Measurements from ENCODE around the gene SETD2.
"Not testable (repeated sequence)": the region's sequence is repeated elsewhere in the genome, so short reads cannot be mapped to it uniquely, and the experiment has no call there.

SETD2 gene

GRCh38 chr3:47149339-47149933 is 14.5 kb downstream of the SETD2 start:
- TF ChIP-seq SUZ12 (IDR thresholded peaks at IDR 0.05; ENCODE audit: extremely low read depth, insufficient read depth, insufficient read length), result no peak
- TF ChIP-seq YY1 (IDR thresholded peaks at IDR 0.05; ENCODE audit: insufficient read depth, insufficient read length), result no peak
- no peak for TF ChIP-seq ZNF274 (IDR thresholded peaks at IDR 0.05; ENCODE audit: low read depth, low read length)
- no peak for DNase-seq (ENCODE audit: low read depth, low spot score)
- Histone ChIP-seq H3K4me3 (ENCODE audit: insufficient read length, low read depth) (no peak overlapping the region), H3K36me3 (ENCODE audit: insufficient read depth, insufficient read length, low read length) (no peaks in the 10 kb centered on the region), H3K9me3 (ENCODE audit: insufficient read depth, low read length) (no peaks in the 10 kb centered on the region), H3K27me3 (ENCODE audit: insufficient read depth, insufficient read length) (no peaks in the 10 kb centered on the region), H3K4me1 (ENCODE audit: insufficient read depth, insufficient read length) (no peaks in the 10 kb centered on the region), H3K9ac (ENCODE audit: insufficient read length, low read depth) (no peak overlapping the region)

GRCh38 chr3:47145272-47145671 is 18.6 kb downstream of the SETD2 start:
- Histone ChIP-seq H3K27me3 (ENCODE audit: insufficient read depth, insufficient read length) (no peaks in the 10 kb centered on the region), H3K36me3 (ENCODE audit: insufficient read depth, insufficient read length, low read length) (peaks cover 3% of the 10 kb centered on the region), H3K9me3 (ENCODE audit: insufficient read depth, low read length) (no peaks in the 10 kb centered on the region), H3K4me1 (ENCODE audit: insufficient read depth, insufficient read length) (peaks cover 2% of the 10 kb centered on the region), H3K9ac (ENCODE audit: insufficient read length, low read depth) (no peak overlapping the region), H3K4me3 (ENCODE audit: insufficient read length, low read depth) (no peak overlapping the region)
- TF ChIP-seq SUZ12 (IDR thresholded peaks at IDR 0.05; ENCODE audit: extremely low read depth, insufficient read depth, insufficient read length), result no peak
- TF ChIP-seq YY1 (IDR thresholded peaks at IDR 0.05; ENCODE audit: insufficient read depth, insufficient read length), result no peak
- TF ChIP-seq ZNF274 (IDR thresholded peaks at IDR 0.05; ENCODE audit: low read depth, low read length), result no peak
- DNase-seq (ENCODE audit: low read depth, low spot score), result no peak

- DNase-seq (ENCODE audit: low read depth, low spot score), result no peak
- H3K27me3 ChIP-seq (ENCODE audit: insufficient read depth, insufficient read length), result no peaks in the 10 kb centered on the region
- H3K9me3 ChIP-seq (ENCODE audit: insufficient read depth, low read length), result no peaks in the 10 kb centered on the region
- H3K4me3 ChIP-seq (ENCODE audit: insufficient read length, low read depth), result no peak overlapping the region
- no peak for TF ChIP-seq YY1 (IDR thresholded peaks at IDR 0.05; ENCODE audit: insufficient read depth, insufficient read length)
- no peak for TF ChIP-seq SUZ12 (IDR thresholded peaks at IDR 0.05; ENCODE audit: extremely low read depth, insufficient read depth, insufficient read length)
- no peak for TF ChIP-seq ZNF274 (IDR thresholded peaks at IDR 0.05; ENCODE audit: low read depth, low read length)
- peaks cover 2% of the 10 kb centered on the region for H3K4me1 ChIP-seq (ENCODE audit: insufficient read depth, insufficient read length)
- H3K9ac ChIP-seq (ENCODE audit: insufficient read length, low read depth), result no peak overlapping the region
- peaks cover 3% of the 10 kb centered on the region for H3K36me3 ChIP-seq (ENCODE audit: insufficient read depth, insufficient read length, low read length)
Measured at GRCh38 chr3:47143068-47143467, 20.8 kb downstream of the SETD2 start.

- H3K9ac ChIP-seq (ENCODE audit: insufficient read length, low read depth); H3K27me3 ChIP-seq (ENCODE audit: insufficient read depth, insufficient read length); H3K4me3 ChIP-seq (ENCODE audit: insufficient read length, low read depth); H3K4me1 ChIP-seq (ENCODE audit: insufficient read depth, insufficient read length); H3K36me3 ChIP-seq (ENCODE audit: insufficient read depth, insufficient read length, low read length); DNase-seq (ENCODE audit: low read depth, low spot score); H3K9me3 ChIP-seq (ENCODE audit: insufficient read depth, low read length): not testable (repeated sequence)
Measured at GRCh38 chr3:47142536-47142935, 21.4 kb downstream of the SETD2 start.

GRCh38 chr3:47140973-47141461 is 22.9 kb downstream of the SETD2 start:
- H3K9me3 ChIP-seq (ENCODE audit: insufficient read depth, low read length); DNase-seq (ENCODE audit: low read depth, low spot score); H3K27me3 ChIP-seq (ENCODE audit: insufficient read depth, insufficient read length); H3K36me3 ChIP-seq (ENCODE audit: insufficient read depth, insufficient read length, low read length); H3K4me1 ChIP-seq (ENCODE audit: insufficient read depth, insufficient read length); H3K4me3 ChIP-seq (ENCODE audit: insufficient read length, low read depth); H3K9ac ChIP-seq (ENCODE audit: insufficient read length, low read depth): not testable (repeated sequence)

- not testable (repeated sequence) for H3K27me3 ChIP-seq (ENCODE audit: insufficient read depth, insufficient read length); H3K4me3 ChIP-seq (ENCODE audit: insufficient read length, low read depth); H3K9ac ChIP-seq (ENCODE audit: insufficient read length, low read depth); H3K36me3 ChIP-seq (ENCODE audit: insufficient read depth, insufficient read length, low read length); DNase-seq (ENCODE audit: low read depth, low spot score); H3K9me3 ChIP-seq (ENCODE audit: insufficient read depth, low read length); H3K4me1 ChIP-seq (ENCODE audit: insufficient read depth, insufficient read length)
Measured at GRCh38 chr3:47140553-47140952, 23.4 kb downstream of the SETD2 start.

- TF ChIP-seq SUZ12 (IDR thresholded peaks at IDR 0.05; ENCODE audit: extremely low read depth, insufficient read depth, insufficient read length) (no peak), YY1 (IDR thresholded peaks at IDR 0.05; ENCODE audit: insufficient read depth, insufficient read length) (no peak), ZNF274 (IDR thresholded peaks at IDR 0.05; ENCODE audit: low read depth, low read length) (no peak)
- H3K9me3 ChIP-seq (ENCODE audit: insufficient read depth, low read length), result no peaks in the 10 kb centered on the region
- H3K36me3 ChIP-seq (ENCODE audit: insufficient read depth, insufficient read length, low read length), result no peaks in the 10 kb centered on the region
- no peak overlapping the region for H3K9ac ChIP-seq (ENCODE audit: insufficient read length, low read depth)
- no peak overlapping the region for H3K4me3 ChIP-seq (ENCODE audit: insufficient read length, low read depth)
- no peaks in the 10 kb centered on the region for H3K27me3 ChIP-seq (ENCODE audit: insufficient read depth, insufficient read length)
- DNase-seq (ENCODE audit: low read depth, low spot score), result no peak
- no peaks in the 10 kb centered on the region for H3K4me1 ChIP-seq (ENCODE audit: insufficient read depth, insufficient read length)
Measured at GRCh38 chr3:47134311-47134710, 29.6 kb downstream of the SETD2 start.

- TF ChIP-seq YY1 (IDR thresholded peaks at IDR 0.05; ENCODE audit: insufficient read depth, insufficient read length) (no peak), SUZ12 (IDR thresholded peaks at IDR 0.05; ENCODE audit: extremely low read depth, insufficient read depth, insufficient read length) (no peak), ZNF274 (IDR thresholded peaks at IDR 0.05; ENCODE audit: low read depth, low read length) (no peak)
- no peaks in the 10 kb centered on the region for H3K36me3 ChIP-seq (ENCODE audit: insufficient read depth, insufficient read length, low read length)
- H3K9me3 ChIP-seq (ENCODE audit: insufficient read depth, low read length), result no peaks in the 10 kb centered on the region
- H3K4me3 ChIP-seq (ENCODE audit: insufficient read length, low read depth), result no peak overlapping the region
- no peak overlapping the region for H3K9ac ChIP-seq (ENCODE audit: insufficient read length, low read depth)
- DNase-seq (ENCODE audit: low read depth, low spot score), result no peak
- H3K4me1 ChIP-seq (ENCODE audit: insufficient read depth, insufficient read length), result no peaks in the 10 kb centered on the region
- H3K27me3 ChIP-seq (ENCODE audit: insufficient read depth, insufficient read length), result no peaks in the 10 kb centered on the region
Measured at GRCh38 chr3:47133641-47134040, 30.3 kb downstream of the SETD2 start.

Measured in NT2/D1 (cell line).